Measurements from ENCODE around the gene KLHL29.

The KLHL29 gene

DNA sequence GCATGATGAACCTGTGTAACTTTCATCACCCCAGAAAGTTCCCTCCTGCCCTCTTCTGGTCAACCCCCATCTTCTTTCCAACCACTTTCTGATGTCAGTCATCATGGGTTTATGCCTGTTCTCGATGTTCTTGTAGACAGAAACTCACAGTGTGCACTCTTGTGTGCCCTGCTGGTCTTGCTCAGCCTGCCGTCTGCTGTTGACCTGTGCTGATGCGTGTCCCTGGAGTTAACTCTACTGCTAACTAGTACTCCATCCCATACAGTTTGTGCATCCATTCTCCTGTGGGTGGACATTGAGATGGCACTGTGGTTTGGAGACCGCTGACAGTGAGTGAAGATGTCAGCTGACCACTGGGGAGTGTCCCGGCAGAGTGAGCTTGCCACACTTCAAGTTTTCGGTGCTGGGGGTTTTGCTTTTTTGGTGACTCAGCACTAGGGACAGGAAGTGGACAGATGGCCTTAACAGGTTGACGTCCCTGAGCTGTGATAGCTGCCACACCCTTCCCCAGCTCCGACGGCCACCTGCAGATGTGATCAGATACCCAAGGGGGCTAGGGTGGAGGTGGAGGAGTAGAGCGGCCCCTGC is 14.8 kb downstream of the KLHL29 start:
- no peak for DNase-seq

- no peak for DNase-seq
These were observed 15.7 kb downstream of the KLHL29 start for GRCh38 chr2:23400703-23401102.

- no peak for DNase-seq
These were observed 16.6 kb downstream of the KLHL29 start for GRCh38 chr2:23401427-23402204.

DNA sequence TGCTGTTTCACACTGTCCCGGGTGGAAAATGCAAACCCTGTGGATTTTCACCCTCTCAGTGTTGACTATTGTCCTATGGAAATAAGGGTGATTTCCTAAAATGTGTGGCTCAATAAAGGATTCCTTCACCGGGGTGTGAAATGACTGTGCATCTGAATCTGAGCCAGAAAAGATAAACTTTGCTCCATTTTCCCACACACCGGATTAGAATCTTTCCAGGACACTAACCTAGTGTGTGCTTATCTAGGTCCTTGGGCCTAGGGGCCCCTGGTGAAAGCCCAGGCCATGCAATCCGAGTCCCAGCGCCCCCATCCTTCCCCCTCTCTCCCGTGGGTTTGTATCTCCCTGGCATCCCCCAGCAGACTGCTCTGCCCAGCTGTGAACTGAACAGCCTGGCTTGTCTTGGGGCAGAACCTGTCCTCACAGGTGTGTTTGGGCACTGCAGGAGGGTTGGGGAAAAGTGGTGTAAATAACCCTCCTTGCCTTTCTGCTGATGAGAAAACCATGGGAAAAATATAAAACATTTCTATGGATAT is 17.3 kb downstream of the KLHL29 start:
- no peak for DNase-seq

- peak; percentile 37 for DNase-seq
These were observed 19.4 kb downstream of the KLHL29 start for GRCh38 chr2:23404426-23404825.

DNA sequence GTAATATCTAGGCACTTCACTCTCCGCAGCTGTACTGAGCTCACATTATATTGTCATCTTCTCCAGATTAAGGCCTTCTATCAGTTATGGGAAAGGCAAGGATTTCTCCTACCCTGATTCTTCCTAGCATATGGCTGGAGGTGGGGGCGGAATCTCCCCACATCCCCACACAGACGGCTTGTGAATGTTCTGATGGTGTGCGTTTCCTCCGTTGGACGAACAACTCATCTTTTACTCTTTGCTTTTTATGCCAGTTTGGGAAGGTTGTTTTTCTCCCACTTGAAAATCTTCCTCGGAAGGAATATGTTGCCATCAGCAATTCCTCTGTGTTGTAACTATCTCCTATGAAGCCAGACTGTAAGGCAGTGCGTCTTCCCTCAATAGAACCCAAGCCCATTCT is 24.3 kb downstream of the KLHL29 start:
- no peak for DNase-seq

GRCh38 chr2:23410596-23410995 is 25.6 kb downstream of the KLHL29 start:
- DNase-seq: no peak

GRCh38 chr2:23411752-23412431 is 26.9 kb downstream of the KLHL29 start:
- no peak for DNase-seq

- no peak for DNase-seq
These were observed 27.7 kb downstream of the KLHL29 start for GRCh38 chr2:23412556-23413155.

- DNase-seq: no peak
These were observed 28.7 kb downstream of the KLHL29 start for GRCh38 chr2:23413641-23414040.

- DNase-seq: no peak
These were observed 29.1 kb downstream of the KLHL29 start for GRCh38 chr2:23414106-23414505.

DNA sequence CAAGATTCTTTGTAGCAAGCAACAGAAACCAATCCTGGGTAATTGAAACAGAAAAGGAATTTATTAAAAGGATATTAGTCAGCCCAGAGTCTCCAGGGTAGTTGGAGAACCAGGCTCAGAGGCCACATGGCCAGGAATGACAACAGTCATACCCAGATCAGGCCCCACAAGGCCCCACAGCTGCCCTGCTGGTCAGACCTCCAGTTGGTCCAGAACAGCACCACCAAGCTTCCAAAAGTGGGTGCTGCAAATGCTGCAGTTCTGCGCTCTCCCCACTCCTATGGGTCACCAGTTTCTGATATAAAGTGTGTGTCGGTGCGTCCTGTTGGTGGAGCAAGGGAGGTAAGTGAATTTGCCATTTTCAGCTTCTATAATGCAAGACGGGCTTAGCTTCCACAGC is 29.9 kb downstream of the KLHL29 start:
- DNase-seq: no peak

DNA sequence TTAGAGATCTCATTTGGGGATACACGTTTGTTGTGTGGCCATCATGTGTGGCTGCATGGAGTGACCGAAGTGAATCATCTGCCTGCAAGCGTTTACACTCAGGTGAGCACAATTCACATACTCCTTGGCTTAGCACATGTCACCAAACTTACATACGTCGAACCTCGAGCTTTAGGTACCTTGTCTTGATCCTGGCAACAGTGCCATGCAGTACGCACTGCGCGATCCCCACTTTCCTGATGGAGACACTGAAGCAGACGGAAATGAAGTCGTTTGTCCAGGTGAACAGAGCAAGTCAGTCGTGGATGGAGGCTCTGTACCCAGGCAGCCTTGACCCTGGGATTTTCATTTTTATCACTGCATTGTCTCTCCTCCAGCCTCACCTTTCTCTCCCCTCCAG is 32.3 kb downstream of the KLHL29 start:
- DNase-seq: no peak

DNA sequence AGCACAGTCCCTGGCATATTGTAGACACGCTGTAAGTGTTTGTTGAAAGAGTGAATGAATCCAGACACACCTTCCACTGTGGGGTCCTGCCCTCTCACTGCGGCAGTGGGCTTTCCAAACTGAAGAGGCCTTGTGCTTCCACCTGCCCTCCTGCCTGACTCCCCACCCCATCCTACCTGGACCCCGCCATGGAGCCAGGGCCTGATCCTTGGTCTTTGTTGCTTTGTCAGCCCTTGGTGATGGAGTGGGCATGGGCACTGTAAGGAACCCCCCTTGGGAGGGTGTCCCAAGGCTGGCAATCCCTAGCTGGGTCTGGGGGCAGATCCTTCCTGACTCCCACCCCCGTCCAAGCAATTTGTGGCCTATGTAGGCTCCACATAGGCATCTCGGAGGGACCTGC is 33.1 kb downstream of the KLHL29 start:
- no peak for DNase-seq

DNA sequence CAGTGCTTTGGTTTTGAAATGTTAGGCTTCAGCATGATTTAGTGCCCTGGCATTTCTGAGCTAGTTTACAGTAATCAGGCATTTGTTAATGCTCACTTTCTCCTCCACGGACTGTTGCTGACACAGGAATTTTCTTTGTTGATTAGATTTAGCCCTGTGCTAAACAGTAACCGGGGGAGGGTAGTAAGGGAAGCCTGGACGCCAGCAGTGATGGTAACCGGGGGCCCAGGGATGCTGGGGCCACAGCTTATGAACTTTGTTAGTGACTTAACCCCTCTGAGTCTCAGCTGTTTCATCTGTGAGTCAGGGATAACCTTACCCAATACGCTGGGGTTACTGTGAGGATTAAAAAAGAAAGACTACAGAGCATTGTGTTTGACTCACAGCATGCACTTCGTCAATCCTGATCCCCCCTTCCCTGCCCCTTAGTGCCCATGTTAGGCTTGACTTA is 33.5 kb downstream of the KLHL29 start:
- DNase-seq: no peak

- no peak for DNase-seq
These were observed 34.5 kb downstream of the KLHL29 start for GRCh38 chr2:23419171-23420090.

GRCh38 chr2:23420091-23420839 is 35.3 kb downstream of the KLHL29 start:
- DNase-seq: no peak

DNA sequence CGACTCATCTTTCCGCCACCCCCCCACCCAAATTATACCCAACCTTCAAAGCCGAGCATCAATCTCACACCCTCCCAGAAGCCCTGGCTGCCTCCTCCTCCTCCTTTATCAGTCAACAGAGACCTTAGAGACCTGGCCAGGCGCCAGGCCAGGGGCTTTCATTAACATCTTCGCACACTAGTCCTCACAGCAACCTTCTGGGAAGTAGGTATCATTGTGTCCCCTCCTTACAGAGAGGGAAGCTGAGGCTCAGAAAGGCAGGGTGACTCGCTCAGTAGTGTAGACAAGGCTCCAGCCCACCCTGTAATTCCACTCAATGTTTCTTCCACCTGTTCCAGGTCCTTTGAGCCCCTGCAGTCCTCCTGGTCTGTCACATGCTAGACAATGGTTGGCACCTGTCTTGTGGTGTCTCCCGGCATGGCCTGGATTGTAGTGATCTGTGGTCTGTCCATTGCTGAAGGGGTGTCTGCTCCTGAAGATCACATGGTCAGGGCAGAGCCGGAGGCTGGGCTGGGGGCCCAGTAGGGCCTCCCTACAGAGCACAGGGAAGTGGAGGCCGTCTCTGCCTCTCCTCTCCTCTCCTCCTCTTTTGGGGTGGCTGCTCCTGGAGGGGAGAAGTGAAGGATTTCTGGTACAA is 36.0 kb downstream of the KLHL29 start:
- DNase-seq: no peak

DNA sequence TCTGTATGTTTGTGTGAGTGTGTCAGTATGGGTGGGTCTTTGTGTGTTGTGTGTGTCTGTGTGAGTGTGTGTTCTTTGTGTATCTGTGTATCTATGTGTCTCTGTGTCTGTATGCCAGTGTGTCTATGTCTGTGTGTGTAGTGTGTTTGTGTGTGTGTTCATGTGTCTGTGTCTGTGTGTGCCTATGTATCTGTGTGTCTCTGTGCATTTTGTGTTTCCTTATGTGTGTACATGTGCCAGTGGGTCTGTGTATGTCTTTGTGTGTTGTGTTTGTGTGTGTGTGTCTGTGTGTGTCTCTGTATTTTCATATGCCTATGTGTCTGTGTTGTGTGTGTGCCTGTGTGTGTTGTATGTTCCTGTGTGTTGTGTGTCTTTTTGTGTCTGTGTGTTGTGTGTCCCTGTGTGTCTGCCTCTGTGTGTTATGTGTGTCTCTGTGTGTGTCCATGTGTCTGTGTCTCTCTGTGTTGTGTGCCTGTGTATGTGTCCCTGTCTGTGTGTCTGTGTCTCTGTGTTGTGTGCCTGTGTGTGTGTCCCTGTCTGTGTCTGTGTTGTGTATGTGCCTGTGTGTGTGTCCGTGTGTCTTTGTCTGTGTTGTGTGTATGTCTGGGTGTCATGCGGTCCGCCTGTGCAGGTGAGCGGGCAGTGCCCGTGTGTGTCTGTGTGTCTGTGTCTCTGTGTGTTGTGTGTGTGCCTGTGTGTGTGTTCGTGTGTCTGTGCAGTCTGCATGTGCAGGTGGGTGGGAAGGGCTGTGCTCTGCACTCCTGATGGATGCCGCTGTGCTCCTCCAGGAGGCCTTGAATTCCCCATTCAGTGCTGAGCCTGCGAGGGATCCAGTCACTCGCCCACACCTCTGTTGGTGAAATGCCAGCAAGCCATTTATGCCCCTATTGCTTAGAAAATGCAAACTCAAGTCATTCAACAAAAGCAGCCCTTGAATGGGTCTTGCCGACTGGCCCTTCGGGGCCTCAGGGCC is 37.4 kb downstream of the KLHL29 start:
- DNase-seq: no peak
